H9 (cell line): ENCODE measurements around the gene INPP4A. TPM values are rescaled to one million over a fixed set of nuclear protein-coding genes. Genes with fewer than 3 reads are reported as not detected.

Source experiments
- DNase-seq: peaks from one replicate; pipeline ENCODE4 v3.0.0-alpha.2; 2017
- H2AFZ ChIP-seq: one replicate; pipeline ENCODE4 v1.6.1; 2013; ENCODE audit warnings: mild to moderate bottlenecking, low read length, control low read depth, moderate library complexity
- H2AK5ac ChIP-seq: 2 replicates; pipeline ENCODE4 v1.6.1; 2013; ENCODE audit warnings: low read length, control low read depth, mixed read lengths; ENCODE audit not compliant: insufficient read length
- H2BK120ac ChIP-seq: one replicate; pipeline ENCODE4 v1.6.1; 2013; ENCODE audit warnings: low read depth, mild to moderate bottlenecking, low read length, control low read depth, inconsistent platforms; ENCODE audit not compliant: poor library complexity, severe bottlenecking
- H2BK12ac ChIP-seq: 2 replicates; pipeline ENCODE4 v1.6.1; 2013; ENCODE audit warnings: low read length, control low read depth, mixed read lengths, low read depth; ENCODE audit not compliant: insufficient read length
- H2BK15ac ChIP-seq: 2 replicates; pipeline ENCODE4 v1.6.1; 2013; ENCODE audit warnings: low read depth, low read length, control low read depth
- H2BK20ac ChIP-seq: one replicate; pipeline ENCODE4 v1.6.1; 2013; ENCODE audit warnings: low read depth, mild to moderate bottlenecking, low read length, control low read depth, inconsistent platforms; ENCODE audit not compliant: poor library complexity, severe bottlenecking
- H2BK5ac ChIP-seq: 2 replicates; pipeline ENCODE4 v1.6.1; 2013; ENCODE audit warnings: low read length, control low read depth, mixed read lengths; ENCODE audit not compliant: insufficient read length
- H3K14ac ChIP-seq: 2 replicates; pipeline ENCODE4 v1.6.1; 2013; ENCODE audit warnings: low read length, control low read depth; ENCODE audit not compliant: insufficient read depth
- H3K18ac ChIP-seq: 2 replicates; pipeline ENCODE4 v1.6.1; 2013; ENCODE audit warnings: low read depth, mild to moderate bottlenecking, mixed read lengths, low read length, control low read depth; ENCODE audit not compliant: insufficient read length
- H3K23ac ChIP-seq: 2 replicates; pipeline ENCODE4 v1.6.1; 2013; ENCODE audit warnings: low read length, control low read depth, mixed read lengths, low read depth; ENCODE audit not compliant: insufficient read length
- H3K23me2 ChIP-seq: 2 replicates; pipeline ENCODE4 v1.6.1; 2013; ENCODE audit warnings: low read depth, mild to moderate bottlenecking, mixed read lengths, low read length, control low read depth; ENCODE audit not compliant: insufficient read length, poor library complexity, severe bottlenecking
- H3K27ac ChIP-seq: 2 replicates; pipeline ENCODE4 v1.5.1; 2013; ENCODE audit warnings: low read length, control low read depth, mixed read lengths, low read depth; ENCODE audit not compliant: insufficient read length
- H3K27me3 ChIP-seq: 2 replicates; pipeline ENCODE4 v1.6.1; 2013; ENCODE audit warnings: low read length, control low read depth, inconsistent platforms; ENCODE audit not compliant: insufficient read depth
- H3K4ac ChIP-seq: 2 replicates; pipeline ENCODE4 v1.6.1; 2013; ENCODE audit warnings: low read depth, mild to moderate bottlenecking, control low read depth, inconsistent platforms, low read length, moderate library complexity
- H3K4me1 ChIP-seq: 2 replicates; pipeline ENCODE4 v1.6.1; 2013; ENCODE audit warnings: low read length, control low read depth, inconsistent platforms; ENCODE audit not compliant: insufficient read depth
- H3K4me2 ChIP-seq: 2 replicates; pipeline ENCODE4 v1.6.1; 2013; ENCODE audit warnings: low read length, control low read depth, mixed read lengths; ENCODE audit not compliant: insufficient read length, insufficient read depth
- H3K56ac ChIP-seq: 2 replicates; pipeline ENCODE4 v1.6.1; 2013; ENCODE audit warnings: low read depth, mild to moderate bottlenecking, mixed read lengths, low read length, control low read depth; ENCODE audit not compliant: insufficient read length
- H3K79me1 ChIP-seq: 2 replicates; pipeline ENCODE4 v1.6.1; 2013; ENCODE audit warnings: low read depth, mild to moderate bottlenecking, moderate library complexity, low read length, control low read depth, inconsistent platforms; ENCODE audit not compliant: insufficient read depth, poor library complexity, severe bottlenecking
- H3K79me2 ChIP-seq: 2 replicates; pipeline ENCODE4 v1.6.1; 2013; ENCODE audit warnings: low read length, control low read depth, inconsistent platforms; ENCODE audit not compliant: insufficient read depth
- H3K9ac ChIP-seq: 2 replicates; pipeline ENCODE4 v1.6.1; 2013; ENCODE audit warnings: low read length, control low read depth, mixed read lengths; ENCODE audit not compliant: insufficient read length; ENCODE audit errors: extremely low read depth
- H3K9me3 ChIP-seq: one replicate; pipeline ENCODE4 v1.6.1; 2013; ENCODE audit warnings: low read depth, low read length, inconsistent platforms; ENCODE audit not compliant: control insufficient read depth
- H3T11ph ChIP-seq: one replicate; pipeline ENCODE4 v1.6.1; 2013; ENCODE audit warnings: mild to moderate bottlenecking, low read length, control low read depth, inconsistent platforms
- H4K20me1 ChIP-seq: one replicate; pipeline ENCODE4 v1.6.1; 2013; ENCODE audit not compliant: control insufficient read depth, insufficient read length, insufficient read depth
- H4K5ac ChIP-seq: 2 replicates; pipeline ENCODE4 v1.6.1; 2013; ENCODE audit warnings: low read depth, mild to moderate bottlenecking, mixed read lengths, low read length, control low read depth; ENCODE audit not compliant: insufficient read length
- H4K8ac ChIP-seq: replicated peaks from 2 replicates; pipeline ENCODE4 v1.6.1; 2013; ENCODE audit warnings: low read length, control low read depth, mixed read lengths, low read depth; ENCODE audit not compliant: insufficient read length
- H4K91ac ChIP-seq: 2 replicates; pipeline ENCODE4 v1.6.1; 2013; ENCODE audit warnings: low read depth, mild to moderate bottlenecking, moderate library complexity, mixed read lengths, low read length, control low read depth; ENCODE audit not compliant: insufficient read length
- H3K27ac Mint-ChIP-seq, 3 experiments: 2 replicates in 2 of 3; 3 replicates in 1 of 3; pipeline ENCODE4 v1.8.0; 2020 to 2021; ENCODE audit warnings: mixed read lengths in 3 of 3, mild to moderate bottlenecking in 1 of 3, moderate library complexity in 1 of 3
- H3K27me3 Mint-ChIP-seq: 2 replicates; pipeline ENCODE4 v1.8.0; 2021; ENCODE audit warnings: low read depth, mild to moderate bottlenecking, moderate library complexity, mixed read lengths
- H3K36me3 Mint-ChIP-seq, 3 experiments: 2 replicates in 2 of 3; 3 replicates in 1 of 3; pipeline ENCODE4 v1.8.0; 2020 to 2021; ENCODE audit warnings: low read depth in 3 of 3, mixed read lengths in 3 of 3; ENCODE audit not compliant: insufficient read depth in 1 of 3
- H3K4me1 Mint-ChIP-seq, 2 experiments: 2 replicates each; pipeline ENCODE4 v1.8.0; 2020; ENCODE audit warnings: mixed read lengths in 2 of 2
- H3K4me3 Mint-ChIP-seq, 2 experiments: 2 replicates in 1 of 2; 3 replicates in 1 of 2; pipeline ENCODE4 v1.8.0; 2020 to 2021; ENCODE audit warnings: mild to moderate bottlenecking in 2 of 2, mixed read lengths in 2 of 2, moderate library complexity in 1 of 2
- H3K9me3 Mint-ChIP-seq, 2 experiments: 2 replicates in 1 of 2; 3 replicates in 1 of 2; pipeline ENCODE4 v1.8.0; 2020; ENCODE audit warnings: mild to moderate bottlenecking in 2 of 2, mixed read lengths in 2 of 2, moderate library complexity in 1 of 2
- CTCF ChIP-seq: fragments of 200-600 bp; sonication (generic); conservative IDR thresholded peaks from 3 replicates; pipeline ENCODE4 v1.8.0; 2021; ENCODE audit warnings: antibody characterized with exemption, mild to moderate bottlenecking
- WGBS: extraction: QIAGEN DNeasy Blood & Tissue Kit; methylation state at CpG from one replicate; pipeline ENCODE4 v1.1.7; 2013; ENCODE audit warnings: missing lambda C conversion rate, low lambda C conversion rate, mixed read lengths; ENCODE audit not compliant: insufficient read length; ENCODE audit errors: extremely low coverage; 5-methylcytosine and 5-hydroxymethylcytosine counted together
- total RNA-seq: library from RNA; stranded (reverse); gene quantifications from 2 replicates; pipeline ENCODE4 v1.2.1, GENCODE V29; 2021

Gene INPP4A
- total RNA-seq, 1 experiment from 2014 or later, result 55.2 TPM

GRCh38 chr2:98511981-98512380 is 67.3 kb downstream of the INPP4A start:
- H4K91ac ChIP-seq, result no peak overlapping the region
- no peaks in the 10 kb centered on the region for H3K27me3 ChIP-seq
- Mint-ChIP-seq H3K27me3 (no peaks in the 10 kb centered on the region), H3K36me3 (peaks cover 4 to 14% (median 11%) of the 10 kb centered on the region in 3 experiments; a peak in 6 of 7 replicates), H3K4me3 (no peak overlapping the region), H3K9me3 (no peaks in the 10 kb centered on the region), H3K27ac (no peak overlapping the region), H3K4me1 (peaks cover 49 to 55% of the 10 kb centered on the region in 2 experiments)
- no CpG with 5 or more reads among the region's 3 CpGs for WGBS
- no peak overlapping the region for H2AK5ac ChIP-seq
- no peak overlapping the region for H3K18ac ChIP-seq
- no peaks in the 10 kb centered on the region for H3K4me1 ChIP-seq
- H2AFZ ChIP-seq, result no peak overlapping the region
- H3K14ac ChIP-seq, result no peak overlapping the region
- H3T11ph ChIP-seq, result no peak overlapping the region
- no peak overlapping the region for H3K27ac ChIP-seq
- H3K23me2 ChIP-seq, result no peaks in the 10 kb centered on the region
- no peak overlapping the region for H3K4me2 ChIP-seq
- no peak overlapping the region for H2BK20ac ChIP-seq
- no peaks in the 10 kb centered on the region for H3K79me1 ChIP-seq
- no peak overlapping the region for H2BK12ac ChIP-seq
- H3K9me3 ChIP-seq, result no peaks in the 10 kb centered on the region
- H2BK120ac ChIP-seq, result no peak overlapping the region
- no peak overlapping the region for H3K9ac ChIP-seq
- no peaks in the 10 kb centered on the region for H4K20me1 ChIP-seq
- no peak for DNase-seq
- no peak overlapping the region for H3K4ac ChIP-seq
- H4K8ac ChIP-seq, result no peak overlapping the region
- H3K56ac ChIP-seq, result no peak overlapping the region
- TF ChIP-seq CTCF, result no peak
- H2BK5ac ChIP-seq, result no peak overlapping the region
- H3K23ac ChIP-seq, result no peak overlapping the region
- no peaks in the 10 kb centered on the region for H3K79me2 ChIP-seq
- no peak overlapping the region for H2BK15ac ChIP-seq
- H4K5ac ChIP-seq, result no peak overlapping the region
